Type B pancreatic cell (in vitro differentiated cells): Measurements from ENCODE around the gene GRHPR. TPM values are rescaled to one million over a fixed set of nuclear protein-coding genes. Genes with fewer than 3 reads are reported as not detected.

Source experiments
- DNase-seq: peaks from one replicate; pipeline ENCODE4 v3.0.0; 2021; ENCODE audit warnings: mixed read lengths; ENCODE audit not compliant: unreplicated experiment; ENCODE audit errors: extremely low spot score
- H3K27ac Mint-ChIP-seq: 2 replicates; pipeline ENCODE4 v1.8.0; 2021; ENCODE audit warnings: mild to moderate bottlenecking, mixed read lengths
- H3K27me3 Mint-ChIP-seq: 2 replicates; pipeline ENCODE4 v1.8.0; 2021; ENCODE audit warnings: mixed read lengths
- H3K36me3 Mint-ChIP-seq: 2 replicates; pipeline ENCODE4 v1.8.0; 2021; ENCODE audit warnings: mixed read lengths
- H3K4me1 Mint-ChIP-seq: one replicate; pipeline ENCODE4 v1.8.0; 2021; ENCODE audit warnings: mixed read lengths; ENCODE audit not compliant: unreplicated experiment
- H3K4me3 Mint-ChIP-seq: 2 replicates; pipeline ENCODE4 v1.8.0; 2021; ENCODE audit warnings: mild to moderate bottlenecking, mixed read lengths
- H3K9me3 Mint-ChIP-seq: 2 replicates; pipeline ENCODE4 v1.8.0; 2021; ENCODE audit warnings: mixed read lengths
- CTCF ChIP-seq: fragments of 200-600 bp; sonication (generic); conservative IDR thresholded peaks from 2 replicates; pipeline ENCODE4 v1.5.0; 2021; ENCODE audit warnings: antibody characterized with exemption, mild to moderate bottlenecking
- total RNA-seq: library from RNA; stranded (reverse); gene quantifications from 2 replicates; pipeline ENCODE4 v1.2.1, GENCODE V29; 2021; ENCODE audit warnings: low replicate concordance

Gene GRHPR
- total RNA-seq, 1 donor from 2014 or later = 109 TPM

- no peaks in the 10 kb centered on the region for H3K9me3 Mint-ChIP-seq
- DNase-seq = no peak
- peaks cover 8% of the 10 kb centered on the region for H3K36me3 Mint-ChIP-seq
- H3K27ac Mint-ChIP-seq = no peak overlapping the region
- H3K4me1 Mint-ChIP-seq = peaks cover 8% of the 10 kb centered on the region
- no peak for TF ChIP-seq CTCF
- H3K4me3 Mint-ChIP-seq = no peak overlapping the region
- no peaks in the 10 kb centered on the region for H3K27me3 Mint-ChIP-seq
Observed at GRCh38 chr9:37430841-37431597, 8.5 kb downstream of the GRHPR start.

DNA sequence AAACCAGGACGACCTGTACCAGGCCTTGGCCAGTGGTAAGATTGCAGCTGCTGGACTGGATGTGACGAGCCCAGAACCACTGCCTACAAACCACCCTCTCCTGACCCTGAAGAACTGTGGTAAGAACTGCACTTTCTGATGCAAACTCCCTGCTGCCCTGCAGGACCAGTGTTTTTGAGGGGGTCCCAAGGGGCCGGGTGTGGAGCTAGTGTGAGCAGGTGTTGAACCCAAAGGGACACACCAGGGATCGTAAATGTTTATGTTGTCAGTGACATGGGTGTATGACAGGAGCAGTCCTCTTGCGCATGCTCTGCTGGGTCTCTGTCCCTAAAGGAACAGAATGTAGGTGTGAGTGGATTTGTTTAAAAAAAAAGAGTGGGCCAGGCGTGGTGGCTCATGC lies 9.5 kb downstream of the GRHPR start:
- Mint-ChIP-seq H3K36me3 (peaks cover 3% of the 10 kb centered on the region), H3K4me1 (peaks cover 8% of the 10 kb centered on the region), H3K27me3 (no peaks in the 10 kb centered on the region), H3K27ac (no peak overlapping the region), H3K9me3 (no peaks in the 10 kb centered on the region), H3K4me3 (no peak overlapping the region)
- DNase-seq = no peak
- no peak for TF ChIP-seq CTCF

GRCh38 chr9:37433867-37434371 lies 11.4 kb downstream of the GRHPR start:
- Mint-ChIP-seq H3K27me3 (no peaks in the 10 kb centered on the region), H3K27ac (no peak overlapping the region), H3K4me1 (peaks cover 8% of the 10 kb centered on the region), H3K9me3 (no peaks in the 10 kb centered on the region), H3K36me3 (peaks cover 14% of the 10 kb centered on the region), H3K4me3 (no peak overlapping the region)
- no peak for DNase-seq
- no peak for TF ChIP-seq CTCF

DNA sequence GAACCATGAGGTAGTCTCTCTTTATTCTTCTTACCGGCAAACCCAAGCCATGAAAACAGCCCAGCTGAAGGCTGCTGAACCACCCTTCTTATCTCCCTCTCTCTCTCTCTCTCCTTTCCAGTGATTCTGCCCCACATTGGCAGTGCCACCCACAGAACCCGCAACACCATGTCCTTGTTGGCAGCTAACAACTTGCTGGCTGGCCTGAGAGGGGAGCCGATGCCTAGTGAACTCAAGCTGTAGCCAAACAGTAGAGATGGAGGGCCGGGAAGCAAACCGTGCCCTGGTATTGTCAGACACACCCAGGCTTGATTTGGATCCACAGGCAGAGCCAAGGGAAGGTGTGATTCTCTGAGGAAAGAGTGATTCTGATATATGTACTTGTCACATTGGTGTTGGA lies 14.0 kb downstream of the GRHPR start:
- peaks cover 14% of the 10 kb centered on the region for H3K36me3 Mint-ChIP-seq
- peaks cover 8% of the 10 kb centered on the region for H3K4me1 Mint-ChIP-seq
- TF ChIP-seq CTCF = no peak
- no peaks in the 10 kb centered on the region for H3K9me3 Mint-ChIP-seq
- H3K27ac Mint-ChIP-seq = no peak overlapping the region
- H3K27me3 Mint-ChIP-seq = no peaks in the 10 kb centered on the region
- no peak overlapping the region for H3K4me3 Mint-ChIP-seq
- no peak for DNase-seq

- no peaks in the 10 kb centered on the region for H3K9me3 Mint-ChIP-seq
- no peak overlapping the region for H3K27ac Mint-ChIP-seq
Observed at GRCh38 chr9:37437010-37437409, 14.5 kb downstream of the GRHPR start.

More at GRCh38 chr9:37437010-37437409, 14.5 kb downstream of the GRHPR start:
- Mint-ChIP-seq H3K36me3 (peaks cover 14% of the 10 kb centered on the region), H3K27me3 (no peaks in the 10 kb centered on the region), H3K4me1 (peaks cover 8% of the 10 kb centered on the region), H3K4me3 (no peak overlapping the region)
- no peak for TF ChIP-seq CTCF
- DNase-seq = no peak
